IMR-90 (cell line): ENCODE data around the gene SCGB1C2. TPM values are rescaled to one million over a fixed set of nuclear protein-coding genes. Genes with fewer than 3 reads are reported as not detected.

Source experiments
- ATAC-seq: fragments of 200-7000 bp; cut with Tn5 transposase; 2 replicates; pipeline ENCODE4 v1.9.1; 2020; ENCODE audit warnings: low read depth, mild to moderate bottlenecking, moderate library complexity
- BruUV-seq: library from RNA; stranded (reverse); fragments of 400-500 nt; replicated peaks from 2 replicates; lab custom pipeline; 2021; lab: Mats Ljungman, UMichigan
- CTCF ChIA-PET: fragments of 300-600 bp; formaldehyde crosslinking; extraction: SDS; loops from one replicate; lab custom pipeline; 2021; ENCODE audit warnings: antibody characterized with exemption; lab: Yijun Ruan, JAX
- POLR2A ChIA-PET: fragments of 300-600 bp; sonication (Branson Sonifier 250); formaldehyde crosslinking; loops from one replicate; lab custom pipeline; 2022; ENCODE audit warnings: antibody characterized with exemption; ENCODE audit not compliant: unreplicated experiment; lab: Charles Lee
- DNase-seq: peaks from one replicate; pipeline ENCODE4 v3.0.0; 2013
- H2AFZ ChIP-seq: replicated peaks from 2 replicates; pipeline ENCODE3; 2013; ENCODE audit warnings: low read length, mild to moderate bottlenecking; ENCODE audit not compliant: poor library complexity
- H2AK5ac ChIP-seq: 2 replicates; pipeline ENCODE4 v1.6.1; 2013; ENCODE audit warnings: low read depth, low read length, inconsistent platforms
- H2AK9ac ChIP-seq: replicated peaks from 2 replicates; pipeline ENCODE3; 2013; ENCODE audit warnings: mild to moderate bottlenecking, low read depth, low read length, moderate library complexity; ENCODE audit not compliant: poor library complexity
- H2BK120ac ChIP-seq: 2 replicates; pipeline ENCODE4 v1.6.1; 2013; ENCODE audit warnings: low read depth, low read length, inconsistent platforms
- H2BK15ac ChIP-seq: 3 replicates; pipeline ENCODE4 v1.6.1; 2013; ENCODE audit warnings: low read depth, low read length, inconsistent platforms
- H2BK20ac ChIP-seq: 2 replicates; pipeline ENCODE4 v1.6.1; 2013; ENCODE audit warnings: low read depth, mild to moderate bottlenecking, inconsistent platforms, low read length, moderate library complexity
- H2BK5ac ChIP-seq: 2 replicates; pipeline ENCODE4 v1.6.1; 2013; ENCODE audit warnings: mild to moderate bottlenecking, low read depth, low read length, inconsistent platforms; ENCODE audit not compliant: poor library complexity, severe bottlenecking
- H3K14ac ChIP-seq: replicated peaks from 2 replicates; pipeline ENCODE4 v1.6.1; 2013; ENCODE audit warnings: low read depth, low read length, inconsistent platforms
- H3K18ac ChIP-seq: 2 replicates; pipeline ENCODE4 v1.6.1; 2013; ENCODE audit warnings: low read depth, low read length, control low read depth
- H3K23ac ChIP-seq: 2 replicates; pipeline ENCODE4 v1.6.1; 2013; ENCODE audit warnings: low read depth, low read length, inconsistent platforms
- H3K27ac ChIP-seq: 2 replicates; pipeline ENCODE4 v1.5.1; 2013; ENCODE audit warnings: mild to moderate bottlenecking, control low read depth, low read length; ENCODE audit not compliant: insufficient read depth
- H3K27me3 ChIP-seq: 2 replicates; pipeline ENCODE4 v1.6.1; 2013; ENCODE audit warnings: low read length; ENCODE audit not compliant: control insufficient read depth, insufficient read depth
- H3K36me3 ChIP-seq: 2 replicates; pipeline ENCODE4 v1.6.1; 2013; ENCODE audit warnings: low read length, mixed read lengths; ENCODE audit not compliant: control insufficient read depth, insufficient read depth
- H3K4ac ChIP-seq: 2 replicates; pipeline ENCODE4 v1.6.1; 2013; ENCODE audit warnings: low read depth, low read length, inconsistent platforms
- H3K4me1 ChIP-seq: 2 replicates; pipeline ENCODE4 v1.6.1; 2013; ENCODE audit warnings: low read length, mixed read lengths; ENCODE audit not compliant: control insufficient read depth, insufficient read depth
- H3K4me2 ChIP-seq: 2 replicates; pipeline ENCODE4 v1.6.1; 2013; ENCODE audit warnings: low read depth, mild to moderate bottlenecking, control low read depth, low read length, moderate library complexity
- H3K4me3 ChIP-seq: 2 replicates; pipeline ENCODE4 v1.5.1; 2013; ENCODE audit warnings: low read depth, mild to moderate bottlenecking, control low read depth, low read length, moderate library complexity; ENCODE audit not compliant: insufficient read depth
- H3K56ac ChIP-seq: 2 replicates; pipeline ENCODE4 v1.6.1; 2013; ENCODE audit warnings: low read length, inconsistent platforms; ENCODE audit not compliant: insufficient read depth; ENCODE audit errors: extremely low read depth
- H3K79me1 ChIP-seq, 2 experiments: 2 replicates each; pipeline ENCODE4 v1.6.1; 2013; ENCODE audit warnings: low read length in 2 of 2, inconsistent platforms in 1 of 2, low read depth in 1 of 2
- H3K9ac ChIP-seq: 2 replicates; pipeline ENCODE4 v1.6.1; 2013; ENCODE audit warnings: low read depth, low read length, control low read depth
- H3K9me1 ChIP-seq: 2 replicates; pipeline ENCODE4 v1.6.1; 2013; ENCODE audit warnings: low read length, inconsistent platforms; ENCODE audit not compliant: insufficient read depth
- H3K9me3 ChIP-seq: 2 replicates; pipeline ENCODE4 v1.6.1; 2013; ENCODE audit warnings: low read length; ENCODE audit not compliant: control insufficient read depth, insufficient read depth
- H4K20me1 ChIP-seq: 2 replicates; pipeline ENCODE4 v1.6.1; 2013; ENCODE audit warnings: low read length, inconsistent platforms; ENCODE audit not compliant: insufficient read depth
- H4K5ac ChIP-seq: 2 replicates; pipeline ENCODE4 v1.6.1; 2013; ENCODE audit warnings: mild to moderate bottlenecking, low read depth, low read length, control low read depth
- H4K8ac ChIP-seq, 2 experiments: 2 replicates each; pipeline ENCODE4 v1.6.1; 2013; ENCODE audit warnings: low read depth in 2 of 2, low read length in 2 of 2, control low read depth in 1 of 2, inconsistent platforms in 1 of 2
- H4K91ac ChIP-seq: 2 replicates; pipeline ENCODE4 v1.6.1; 2013; ENCODE audit warnings: low read depth, low read length, inconsistent platforms; ENCODE audit not compliant: insufficient read depth
- ELK1 ChIP-seq: fragments of 150-350 bp; IDR thresholded peaks from 2 replicates; pipeline ENCODE4 v1.6.1; 2016; ENCODE audit warnings: low read depth, mild to moderate bottlenecking, low read length, moderate library complexity, borderline replicate concordance
- FOS ChIP-seq: fragments of 150-350 bp; IDR thresholded peaks from 2 replicates; pipeline ENCODE4 v1.6.1; 2016; ENCODE audit warnings: low read depth, low read length
- MAZ ChIP-seq: IDR thresholded peaks from 2 replicates; pipeline ENCODE4 v1.6.1; 2012; ENCODE audit warnings: low read depth, mild to moderate bottlenecking, low read length, improper control_type of control experiment, moderate library complexity, borderline replicate concordance
- MXI1 ChIP-seq: IDR thresholded peaks from 2 replicates; pipeline ENCODE4 v1.6.1; 2012; ENCODE audit warnings: low read depth, mild to moderate bottlenecking, low read length, moderate library complexity, borderline replicate concordance
- NFE2L2 ChIP-seq: fragments of 150-350 bp; IDR thresholded peaks from 2 replicates; pipeline ENCODE4 v1.6.1; 2016; ENCODE audit warnings: low read depth, mild to moderate bottlenecking, low read length
- POLR2A ChIP-seq: IDR thresholded peaks from 2 replicates; pipeline ENCODE4 v1.6.1; 2012; ENCODE audit warnings: mild to moderate bottlenecking, low read depth, low read length
- SMC3 ChIP-seq: fragments of 150-350 bp; IDR thresholded peaks from 2 replicates; pipeline ENCODE4 v1.6.1; 2016; ENCODE audit warnings: low read depth, mild to moderate bottlenecking, antibody characterized with exemption, low read length, moderate library complexity
- USF2 ChIP-seq: fragments of 150-350 bp; IDR thresholded peaks from 2 replicates; pipeline ENCODE4 v1.6.1; 2017; ENCODE audit warnings: mild to moderate bottlenecking, antibody characterized with exemption, low read length, low read depth
- WGBS, 2 experiments: methylation state at CpG; one replicate each; pipeline versions ENCODE4 v1.1.5 to v1.1.7; 2013; ENCODE audit warnings: missing lambda C conversion rate in 2 of 2; ENCODE audit not compliant: insufficient read length in 1 of 2; ENCODE audit errors: extremely low coverage in 2 of 2; 5-methylcytosine and 5-hydroxymethylcytosine counted together
- dilution Hi-C: fragments of 300-500 bp; cut with HindIII; formaldehyde crosslinking; loops from one replicate; pipeline ENCODE4 v1.14.3; 2018; ENCODE audit warnings: low sequenced_read_pairs; ENCODE audit not compliant: unreplicated experiment
- in situ Hi-C: fragments of 300-500 bp; cut with MboI; formaldehyde crosslinking; loops from 3 replicates; pipeline ENCODE4 v1.14.3; 2019; ENCODE audit warnings: low sequenced_read_pairs, inconsistent platforms, mixed read lengths
- intact Hi-C: fragments of 100-400 bp; cut with micrococcal nuclease; formaldehyde crosslinking; loops from 2 replicates; pipeline ENCODE4 v1.10.0; 2022
- polyA plus RNA-seq, 3 experiments: library from polyadenylated mRNA; depleted of rRNA; stranded (reverse); fragments of >200 nt; gene quantifications; 2 replicates each; pipeline ENCODE4 v1.2.3, GENCODE V29; 2012; ENCODE audit warnings: low replicate concordance in 1 of 3
- total RNA-seq: library from RNA; depleted of rRNA; stranded (reverse); fragments of >200 nt; gene quantifications from 2 replicates; pipeline ENCODE4 v1.2.3, GENCODE V29; 2012

The SCGB1C2 gene
- total and polyA plus RNA-seq, 2 of the 4 experiments (the other 2 are of a cell fraction): not detected

- WGBS, 2 experiments: 53% methylated on average over 6 of the region's 10 CpGs; no CpG with 5 or more reads in 1 of the 2 experiments
- H3K4me2 ChIP-seq: no peak overlapping the region
- CTCF ChIA-PET: no interaction called here
These were observed 36.0 kb downstream of the SCGB1C2 start for GRCh38 chr17:173166-173911.

More at GRCh38 chr17:173166-173911, 36.0 kb downstream of the SCGB1C2 start:
- no peak overlapping the region for H2AFZ ChIP-seq
- H2BK5ac ChIP-seq: no peak overlapping the region
- H2BK15ac ChIP-seq: no peak overlapping the region
- H3K36me3 ChIP-seq: no peaks in the 10 kb centered on the region
- no peak overlapping the region for H3K27ac ChIP-seq
- TF ChIP-seq NFE2L2 (no peak), MAZ (no peak), POLR2A (no peak), USF2 (no peak), MXI1 (no peak), FOS (no peak), ELK1 (no peak), SMC3 (no peak)
- H2BK20ac ChIP-seq: no peak overlapping the region
- H4K5ac ChIP-seq: no peak overlapping the region
- H3K79me1 ChIP-seq: no peaks in the 10 kb centered on the region
- H3K23ac ChIP-seq: no peak overlapping the region
- POLR2A ChIA-PET: no interaction called here
- H3K9me1 ChIP-seq: no peaks in the 10 kb centered on the region
- no peak overlapping the region for H2BK120ac ChIP-seq
- intact Hi-C loops: no loop called here
- in situ Hi-C loops: no loop called here
- peaks cover 33% of the 10 kb centered on the region for H3K27me3 ChIP-seq
- H2AK5ac ChIP-seq: no peak overlapping the region
- H3K9ac ChIP-seq: no peak overlapping the region
- H3K56ac ChIP-seq: no peak overlapping the region
- no peak overlapping the region for H3K14ac ChIP-seq
- no peaks in the 10 kb centered on the region for H4K20me1 ChIP-seq
- dilution Hi-C loops: no loop called here
- H3K9me3 ChIP-seq: no peaks in the 10 kb centered on the region
- H4K8ac ChIP-seq: no peak overlapping the region
- H3K4me3 ChIP-seq: no peak overlapping the region
- ATAC-seq (no peak; the same call in 1 of the 2 replicates), DNase-seq (no peak)
- H3K4me1 ChIP-seq: no peaks in the 10 kb centered on the region
- no peak overlapping the region for H2AK9ac ChIP-seq
- no peak overlapping the region for H3K4ac ChIP-seq
- no peak overlapping the region for H3K18ac ChIP-seq
- BruUV-seq: no TSS peak
- no peak overlapping the region for H4K91ac ChIP-seq
